Progenitor cell of endocrine pancreas (in vitro differentiated cells): Measurements from ENCODE around the gene SPCS1. TPM values are rescaled to one million over a fixed set of nuclear protein-coding genes. Genes with fewer than 3 reads are reported as not detected.
A peak's percentile ranks its signal among the peaks of the same experiment; 100 is the strongest.

Experiments
- DNase-seq: peaks from one replicate; pipeline ENCODE4 v3.0.0; 2021; ENCODE audit warnings: low spot score; ENCODE audit not compliant: unreplicated experiment
- H3K27ac Mint-ChIP-seq: 2 replicates; pipeline ENCODE4 v1.8.0; 2021; ENCODE audit warnings: mild to moderate bottlenecking, moderate library complexity, mixed read lengths
- H3K27me3 Mint-ChIP-seq: 2 replicates; pipeline ENCODE4 v1.8.0; 2021; ENCODE audit warnings: mixed read lengths
- H3K36me3 Mint-ChIP-seq: 2 replicates; pipeline ENCODE4 v1.8.0; 2022; ENCODE audit warnings: mixed read lengths; ENCODE audit not compliant: insufficient read depth
- H3K4me1 Mint-ChIP-seq: 2 replicates; pipeline ENCODE4 v1.8.0; 2021; ENCODE audit warnings: low read depth, mixed read lengths
- H3K4me3 Mint-ChIP-seq: 2 replicates; pipeline ENCODE4 v1.8.0; 2021; ENCODE audit warnings: low read depth, mild to moderate bottlenecking, moderate library complexity, mixed read lengths
- H3K9me3 Mint-ChIP-seq: 2 replicates; pipeline ENCODE4 v1.8.0; 2021; ENCODE audit warnings: low read depth, mixed read lengths
- total RNA-seq: library from RNA; stranded (reverse); gene quantifications from 2 replicates; pipeline ENCODE4 v1.2.1, GENCODE V29; 2021
- TF ChIP-seq, protein P1 (sequence below): fragments of 200-600 bp; sonication (generic); IDR thresholded peaks from one replicate; pipeline ENCODE4 v1.5.0; 2021; ENCODE audit warnings: antibody characterized with exemption, mild to moderate bottlenecking; ENCODE audit not compliant: unreplicated experiment

The SPCS1 gene
- total RNA-seq, 1 donor from 2014 or later: 85.1 TPM

DNA sequence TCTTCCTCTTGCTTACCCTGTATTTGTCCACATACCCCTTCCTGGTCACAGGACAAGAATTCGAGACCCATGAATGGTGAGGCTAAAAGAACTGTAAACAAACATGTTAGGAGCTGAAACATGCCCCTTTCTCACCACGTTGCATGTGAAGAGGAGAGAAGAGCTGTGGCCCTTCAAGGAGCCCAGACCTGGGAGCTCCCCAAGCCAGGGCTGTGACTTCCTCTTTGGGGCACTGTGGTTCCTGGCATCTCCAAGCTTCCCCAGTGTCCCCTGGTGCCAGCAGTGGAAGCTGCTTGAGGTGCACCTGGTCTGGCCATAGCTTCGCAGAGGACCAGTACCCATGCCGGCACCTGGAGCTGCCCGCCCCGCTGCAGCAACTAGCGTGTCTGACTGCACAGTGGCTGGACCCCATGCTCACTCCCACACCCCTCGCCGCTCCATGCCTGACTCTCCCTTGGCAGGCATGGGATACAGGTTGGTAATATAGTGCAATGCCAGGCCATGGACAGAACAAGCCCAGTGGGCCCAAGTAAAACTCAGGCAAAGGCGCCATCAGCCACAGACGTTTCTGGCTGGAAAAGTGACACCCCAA, 9.9 kb downstream of the SPCS1 start:
- no peak overlapping the region for H3K27ac Mint-ChIP-seq
- DNase-seq: no peak
- no peaks in the 10 kb centered on the region for H3K27me3 Mint-ChIP-seq
- H3K4me1 Mint-ChIP-seq: no peaks in the 10 kb centered on the region
- H3K4me3 Mint-ChIP-seq: no peak overlapping the region
- H3K36me3 Mint-ChIP-seq: peaks cover 16% of the 10 kb centered on the region
- TF ChIP-seq, protein P1, sequence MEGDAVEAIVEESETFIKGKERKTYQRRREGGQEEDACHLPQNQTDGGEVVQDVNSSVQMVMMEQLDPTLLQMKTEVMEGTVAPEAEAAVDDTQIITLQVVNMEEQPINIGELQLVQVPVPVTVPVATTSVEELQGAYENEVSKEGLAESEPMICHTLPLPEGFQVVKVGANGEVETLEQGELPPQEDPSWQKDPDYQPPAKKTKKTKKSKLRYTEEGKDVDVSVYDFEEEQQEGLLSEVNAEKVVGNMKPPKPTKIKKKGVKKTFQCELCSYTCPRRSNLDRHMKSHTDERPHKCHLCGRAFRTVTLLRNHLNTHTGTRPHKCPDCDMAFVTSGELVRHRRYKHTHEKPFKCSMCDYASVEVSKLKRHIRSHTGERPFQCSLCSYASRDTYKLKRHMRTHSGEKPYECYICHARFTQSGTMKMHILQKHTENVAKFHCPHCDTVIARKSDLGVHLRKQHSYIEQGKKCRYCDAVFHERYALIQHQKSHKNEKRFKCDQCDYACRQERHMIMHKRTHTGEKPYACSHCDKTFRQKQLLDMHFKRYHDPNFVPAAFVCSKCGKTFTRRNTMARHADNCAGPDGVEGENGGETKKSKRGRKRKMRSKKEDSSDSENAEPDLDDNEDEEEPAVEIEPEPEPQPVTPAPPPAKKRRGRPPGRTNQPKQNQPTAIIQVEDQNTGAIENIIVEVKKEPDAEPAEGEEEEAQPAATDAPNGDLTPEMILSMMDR: no peak
- H3K9me3 Mint-ChIP-seq: no peaks in the 10 kb centered on the region

DNA sequence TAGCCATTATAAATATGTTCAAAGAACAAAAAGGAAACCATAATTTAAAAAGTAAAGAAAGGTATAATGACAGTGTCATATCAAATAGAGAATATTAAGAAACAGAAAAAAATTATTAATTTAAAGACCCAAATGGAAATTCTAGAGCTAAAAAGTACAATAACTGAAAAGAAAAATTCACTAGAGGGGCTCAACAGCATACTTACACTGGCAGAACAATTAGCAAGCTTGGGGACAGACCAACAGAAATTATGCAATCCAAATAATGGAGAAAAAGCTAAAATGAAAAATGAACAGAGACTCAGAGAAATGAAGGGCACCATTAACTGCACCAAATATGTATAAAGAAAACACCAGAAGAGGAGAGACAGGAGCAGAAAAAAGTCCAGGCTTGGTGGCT, 13.7 kb downstream of the SPCS1 start:
- Mint-ChIP-seq H3K9me3 (no peaks in the 10 kb centered on the region), H3K4me1 (no peaks in the 10 kb centered on the region), H3K27ac (no peak overlapping the region), H3K27me3 (no peaks in the 10 kb centered on the region), H3K4me3 (no peak overlapping the region), H3K36me3 (peaks cover 12% of the 10 kb centered on the region)
- TF ChIP-seq, protein P1: no peak
- DNase-seq: no peak

DNA sequence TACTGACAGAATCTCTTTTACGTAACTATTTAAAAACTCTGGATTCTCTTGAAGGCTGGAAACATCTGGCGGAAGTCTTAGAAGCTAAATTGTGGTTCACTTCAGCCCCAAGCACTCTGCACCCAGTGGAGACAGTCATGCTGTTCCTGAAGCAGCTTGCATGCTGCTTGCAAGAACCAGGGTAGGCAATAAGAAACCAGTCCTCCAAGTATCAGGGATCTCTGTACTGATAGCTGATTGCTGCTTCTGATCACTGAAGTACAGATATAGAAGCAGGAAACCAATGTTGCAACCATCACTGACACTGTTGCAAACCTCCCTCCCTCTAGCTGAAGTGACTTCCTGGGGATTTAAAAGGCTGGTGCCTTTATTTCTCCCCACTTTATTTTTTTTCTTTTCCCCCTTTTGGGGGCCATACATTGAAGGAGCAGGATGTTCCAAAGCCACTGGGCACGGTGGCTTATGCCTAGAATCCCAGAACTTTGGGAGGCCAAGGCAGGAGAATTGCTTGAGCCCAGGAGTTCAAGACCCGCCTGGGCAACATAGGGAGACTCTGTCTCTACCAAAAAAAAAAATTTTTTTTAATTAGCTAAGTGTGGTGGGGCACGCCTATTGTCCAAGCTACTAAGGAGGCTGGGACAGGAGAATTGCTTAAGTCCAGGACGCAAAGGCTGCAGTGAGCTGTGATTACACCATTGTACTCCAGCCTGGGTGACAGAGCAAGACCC, 15.3 kb downstream of the SPCS1 start:
- Mint-ChIP-seq H3K27ac (no peak overlapping the region), H3K9me3 (no peaks in the 10 kb centered on the region), H3K36me3 (peaks cover 16% of the 10 kb centered on the region), H3K27me3 (no peaks in the 10 kb centered on the region), H3K4me3 (no peak overlapping the region), H3K4me1 (no peaks in the 10 kb centered on the region)
- DNase-seq: no peak
- TF ChIP-seq, protein P1: no peak

DNA sequence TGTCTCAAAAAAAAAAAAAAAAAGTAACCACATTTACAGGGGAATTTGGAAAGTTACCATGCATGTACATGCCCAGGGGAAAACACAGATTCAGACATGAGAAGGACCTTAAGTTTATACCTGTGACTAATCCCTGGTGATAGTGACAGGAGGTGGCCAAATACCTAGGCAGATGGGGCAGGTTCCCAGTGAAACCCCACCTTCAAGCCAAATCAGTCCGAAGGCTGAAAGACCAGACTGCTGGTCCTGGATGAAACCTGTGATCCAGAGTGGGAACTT, 15.8 kb downstream of the SPCS1 start:
- DNase-seq: no peak
- TF ChIP-seq, protein P1: no peak
- Mint-ChIP-seq H3K4me3 (no peak overlapping the region), H3K4me1 (no peaks in the 10 kb centered on the region), H3K36me3 (peaks cover 16% of the 10 kb centered on the region), H3K27ac (no peak overlapping the region), H3K9me3 (no peaks in the 10 kb centered on the region), H3K27me3 (no peaks in the 10 kb centered on the region)

DNA sequence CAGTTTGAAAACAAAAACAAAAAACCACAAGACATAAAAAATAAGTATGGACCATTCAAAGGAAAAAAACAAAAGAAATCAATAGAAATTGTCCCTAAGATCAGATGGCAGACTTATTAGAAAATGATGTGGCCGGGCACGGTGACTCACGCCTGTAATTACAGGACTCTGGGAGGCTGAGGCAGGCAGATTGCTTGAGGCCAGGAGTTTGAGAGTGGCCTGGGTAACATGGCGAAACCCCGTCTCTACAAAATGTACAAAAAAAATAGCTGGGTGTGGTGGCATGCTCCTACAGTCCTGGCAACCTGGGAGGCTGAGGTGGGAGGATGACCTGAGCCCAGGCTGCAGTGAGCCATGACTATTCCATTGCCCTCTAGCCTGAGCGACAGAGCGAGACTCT, 16.6 kb downstream of the SPCS1 start:
- TF ChIP-seq, protein P1: no peak
- no peak overlapping the region for H3K4me3 Mint-ChIP-seq

More for the DNA sequence above, 16.6 kb downstream of the SPCS1 start:
- Mint-ChIP-seq H3K4me1 (no peaks in the 10 kb centered on the region), H3K27ac (peak overlapping the region; percentile 84), H3K36me3 (peaks cover 20% of the 10 kb centered on the region), H3K27me3 (no peaks in the 10 kb centered on the region), H3K9me3 (no peaks in the 10 kb centered on the region)
- DNase-seq: no peak
